H1 (cell line): ENCODE measurements around the gene R3HDM2. TPM values are rescaled to one million over a fixed set of nuclear protein-coding genes. Genes with fewer than 3 reads are reported as not detected.

Experiments used
- CTCF ChIA-PET: fragments of 300-600 bp; sonication (Branson Sonifier 250); formaldehyde crosslinking; loops from one replicate; lab custom pipeline; 2021; ENCODE audit not compliant: partially characterized antibody; lab: Charles Lee
- POLR2A ChIA-PET: fragments of 300-600 bp; sonication (Branson Sonifier 250); formaldehyde crosslinking; loops from one replicate; lab custom pipeline; 2021; ENCODE audit warnings: inconsistent platforms; ENCODE audit not compliant: partially characterized antibody; lab: Charles Lee
- DNase-seq, 2 experiments: peaks; one replicate each; pipeline versions ENCODE4 v3.0.0 to v3.0.0-alpha.2; 2010 to 2022; ENCODE audit warnings: low spot score in 2 of 2, low read depth in 1 of 2, mixed read lengths in 1 of 2
- FAIRE-seq: peaks from 2 replicates; lab custom pipeline; 2011; peaks lifted over from hg19 to GRCh38; lab: Jason Lieb, UNC
- H2AFZ ChIP-seq: 2 replicates; pipeline ENCODE4 v1.8.1; 2012; ENCODE audit warnings: low read length, inconsistent platforms
- H2AK5ac ChIP-seq: 2 replicates; pipeline ENCODE4 v1.6.1; 2013; ENCODE audit warnings: low read depth, low read length
- H2BK120ac ChIP-seq: replicated peaks from 2 replicates; pipeline ENCODE3; 2013; ENCODE audit warnings: low read depth, low read length, inconsistent platforms
- H2BK12ac ChIP-seq: 2 replicates; pipeline ENCODE4 v1.6.1; 2013; ENCODE audit warnings: low read depth, low read length
- H2BK15ac ChIP-seq: 2 replicates; pipeline ENCODE4 v1.6.1; 2013; ENCODE audit warnings: low read length
- H2BK20ac ChIP-seq: 2 replicates; pipeline ENCODE4 v1.6.1; 2013; ENCODE audit warnings: low read length
- H2BK5ac ChIP-seq: 2 replicates; pipeline ENCODE4 v1.6.1; 2013; ENCODE audit warnings: low read depth, low read length
- H3K14ac ChIP-seq: 2 replicates; pipeline ENCODE4 v1.6.1; 2013; ENCODE audit warnings: inconsistent platforms; ENCODE audit not compliant: insufficient read length
- H3K18ac ChIP-seq: 2 replicates; pipeline ENCODE4 v1.6.1; 2013; ENCODE audit warnings: low read length; ENCODE audit errors: extremely low read depth
- H3K23ac ChIP-seq: 2 replicates; pipeline ENCODE4 v1.6.1; 2013; ENCODE audit warnings: inconsistent platforms; ENCODE audit not compliant: insufficient read length
- H3K23me2 ChIP-seq: 2 replicates; pipeline ENCODE4 v1.6.1; 2013; ENCODE audit warnings: low read depth, low read length
- H3K27ac ChIP-seq: 2 replicates; pipeline ENCODE4 v1.6.1; 2011; ENCODE audit warnings: low read depth, low read length, inconsistent platforms
- H3K27me3 ChIP-seq, 4 experiments: replicated peaks in 1 of 4; 1 replicate in 1 of 4; 2 replicates in 3 of 4; pipeline versions ENCODE4 v1.6.1 to v1.8.1; 2011 to 2013; ENCODE audit warnings: low read length in 3 of 4, mild to moderate bottlenecking in 3 of 4, inconsistent platforms in 2 of 4, mixed read lengths in 2 of 4, moderate library complexity in 1 of 4; ENCODE audit not compliant: control insufficient read depth in 3 of 4, insufficient read depth in 3 of 4; ENCODE audit errors: extremely low read depth in 1 of 4
- H3K36me3 ChIP-seq, 4 experiments: 2 replicates each; pipeline versions ENCODE4 v1.6.1 to v1.8.1; 2011 to 2013; ENCODE audit warnings: mild to moderate bottlenecking in 4 of 4, low read length in 3 of 4, moderate library complexity in 2 of 4, control low read depth in 1 of 4, inconsistent platforms in 1 of 4; ENCODE audit not compliant: insufficient read depth in 4 of 4, control insufficient read depth in 2 of 4
- H3K4ac ChIP-seq: replicated peaks from 2 replicates; pipeline ENCODE3; 2013; ENCODE audit warnings: low read length, low read depth, mixed read lengths, inconsistent platforms; ENCODE audit not compliant: insufficient read length
- H3K4me1 ChIP-seq, 4 experiments: replicated peaks in 1 of 4; 1 replicate in 1 of 4; 2 replicates in 3 of 4; pipeline versions ENCODE4 v1.6.1 to v1.8.1; 2011 to 2013; ENCODE audit warnings: low read length in 3 of 4, inconsistent platforms in 2 of 4, mixed read lengths in 1 of 4; ENCODE audit not compliant: insufficient read depth in 4 of 4, control insufficient read depth in 3 of 4
- H3K4me2 ChIP-seq, 2 experiments: 2 replicates each; pipeline versions ENCODE4 v1.6.1 to v1.8.1; 2011 to 2013; ENCODE audit warnings: low read depth in 2 of 2, low read length in 2 of 2, control low read depth in 1 of 2, inconsistent platforms in 1 of 2, mild to moderate bottlenecking in 1 of 2; ENCODE audit not compliant: insufficient read depth in 1 of 2
- H3K4me3 ChIP-seq, 4 experiments: fragments of 200-600, 300-600 bp in 1 of 4; sonication (generic), shearing (Covaris generic), sonication (Bioruptor Twin) in 1 of 4; 2 replicates each; pipeline versions ENCODE4 v1.5.1 to v1.8.1; 2011 to 2016; ENCODE audit warnings: low read length in 4 of 4, low read depth in 3 of 4, control low read depth in 2 of 4, inconsistent platforms in 2 of 4, mild to moderate bottlenecking in 2 of 4, mixed read lengths in 1 of 4, moderate library complexity in 1 of 4; ENCODE audit not compliant: insufficient read depth in 2 of 4; ENCODE audit errors: extremely low read depth in 1 of 4
- H3K56ac ChIP-seq: replicated peaks from 2 replicates; pipeline ENCODE3; 2013; ENCODE audit warnings: low read depth, mild to moderate bottlenecking, mixed read lengths, low read length, inconsistent platforms; ENCODE audit not compliant: insufficient read length
- H3K79me1 ChIP-seq: 2 replicates; pipeline ENCODE4 v1.6.1; 2013; ENCODE audit warnings: low read depth, low read length, control low read depth
- H3K79me2 ChIP-seq, 2 experiments: 2 replicates each; pipeline versions ENCODE4 v1.6.1 to v1.8.1; 2012 to 2013; ENCODE audit warnings: low read length in 2 of 2, mild to moderate bottlenecking in 2 of 2, inconsistent platforms in 1 of 2; ENCODE audit not compliant: insufficient read depth in 2 of 2, control insufficient read depth in 1 of 2
- H3K9ac ChIP-seq, 4 experiments: replicated peaks in 1 of 4; 1 replicate in 1 of 4; 2 replicates in 3 of 4; pipeline versions ENCODE4 v1.6.1 to v1.8.1; 2011 to 2013; ENCODE audit warnings: low read depth in 3 of 4, low read length in 3 of 4, control low read depth in 2 of 4, mild to moderate bottlenecking in 2 of 4, moderate library complexity in 2 of 4, inconsistent platforms in 1 of 4; ENCODE audit errors: extremely low read depth in 1 of 4
- H3K9me3 ChIP-seq, 2 experiments: 2 replicates each; pipeline versions ENCODE4 v1.6.1 to v1.8.1; 2012 to 2013; ENCODE audit warnings: mild to moderate bottlenecking in 2 of 2, moderate library complexity in 2 of 2, control low read depth in 1 of 2, inconsistent platforms in 1 of 2, low read depth in 1 of 2, low read length in 1 of 2, mixed read lengths in 1 of 2; ENCODE audit not compliant: insufficient read depth in 2 of 2
- H4K20me1 ChIP-seq, 2 experiments: replicated peaks in 1 of 2; 2 replicates each; pipeline versions ENCODE3 to v1.8.1; 2011 to 2013; ENCODE audit warnings: inconsistent platforms in 2 of 2, low read length in 2 of 2, mild to moderate bottlenecking in 1 of 2; ENCODE audit not compliant: insufficient read depth in 2 of 2, control insufficient read depth in 1 of 2
- H4K5ac ChIP-seq: 2 replicates; pipeline ENCODE4 v1.6.1; 2013; ENCODE audit warnings: low read length, low read depth, mixed read lengths, inconsistent platforms; ENCODE audit not compliant: insufficient read length
- H4K8ac ChIP-seq: 2 replicates; pipeline ENCODE4 v1.8.0; 2013; ENCODE audit warnings: mild to moderate bottlenecking, moderate library complexity, low read length, inconsistent platforms; ENCODE audit not compliant: insufficient read depth; ENCODE audit errors: extremely low read depth
- H4K91ac ChIP-seq: replicated peaks from 2 replicates; pipeline ENCODE3; 2013; ENCODE audit warnings: low read length, mixed read lengths, inconsistent platforms; ENCODE audit not compliant: insufficient read length
- ASH2L ChIP-seq: fragments of 200-600, 300-600 bp; sonication (generic); IDR thresholded peaks from one replicate; pipeline ENCODE4 v1.7.1; 2017; ENCODE audit warnings: low read length
- BACH1 ChIP-seq: IDR thresholded peaks from 2 replicates; pipeline ENCODE4 v1.6.1; 2012; ENCODE audit warnings: low read length, improper control_type of control experiment
- GABPA ChIP-seq: IDR thresholded peaks from 2 replicates; pipeline ENCODE4 v1.6.1; 2011; ENCODE audit warnings: mild to moderate bottlenecking, low read length, moderate library complexity, borderline replicate concordance; ENCODE audit not compliant: insufficient read depth
- PHF8 ChIP-seq: fragments of 200-600 bp; sonication (generic); conservative IDR thresholded peaks from 2 replicates; pipeline ENCODE4 v1.7.1; 2012; ENCODE audit warnings: low read depth, mild to moderate bottlenecking, inconsistent platforms, low read length, moderate library complexity
- RXRA ChIP-seq: IDR thresholded peaks from 2 replicates; pipeline ENCODE4 v1.6.1; 2011; ENCODE audit warnings: low read depth, mild to moderate bottlenecking, low read length, moderate library complexity; ENCODE audit not compliant: insufficient read depth
- WGBS, 2 experiments: shearing (Covaris generic) in 1 of 2; methylation state at CpG; one replicate each; pipeline versions ENCODE4 v1.1.6 to v1.1.7; 2013 to 2015; ENCODE audit warnings: low lambda C conversion rate in 2 of 2, mixed read lengths in 2 of 2, inconsistent platforms in 1 of 2, low coverage in 1 of 2, missing lambda C conversion rate in 1 of 2; ENCODE audit not compliant: insufficient replicate concordance in 2 of 2, insufficient coverage in 1 of 2, insufficient read length in 1 of 2; ENCODE audit errors: extremely low coverage in 1 of 2, missing lambda C conversion rate in 1 of 2; 5-methylcytosine and 5-hydroxymethylcytosine counted together
- polyA plus RNA-seq, 7 experiments: library from polyadenylated mRNA; depleted of rRNA in 3 of 7; stranded (reverse) in 5 of 7; unstranded in 2 of 7; fragments of >200 nt in 5 of 7; fragments of 200-250 nt in 2 of 7; gene quantifications; 1 replicate in 5 of 7; 2 replicates in 1 of 7; 4 replicates in 1 of 7; pipeline versions ENCODE4 v1.2.1 to v1.2.3, GENCODE V29; 2011 to 2013; ENCODE audit warnings: missing spikeins in 2 of 7, mixed read lengths in 2 of 7
- total RNA-seq: library from RNA; stranded (reverse); fragmentation: NEBNext Ultra II Directional; extraction: Animal tissue kit (Norgen Biotek cat#: 25700); gene quantifications from 2 replicates; pipeline ENCODE4 v1.2.1, GENCODE V29; 2021

Gene R3HDM2
- total and polyA plus RNA-seq, 2 of the 8 experiments (the other 6 are each of a cell fraction or from before 2014, with no cell fraction given), result 25.6 to 27.0 TPM

- no peaks in the 10 kb centered on the region for H3K9me3 ChIP-seq
- no peak overlapping the region for H3K4me2 ChIP-seq
- FAIRE-seq (no peak), DNase-seq (no peak)
- no peak overlapping the region for H4K91ac ChIP-seq
- H3K14ac ChIP-seq, result no peak overlapping the region
- peaks cover 20 to 41% (median 35%) of the 10 kb centered on the region in 4 experiments for H3K27me3 ChIP-seq
- H2AFZ ChIP-seq, result no peak overlapping the region
- no peak for TF ChIP-seq RXRA
- TF ChIP-seq BACH1, result no peak
- TF ChIP-seq GABPA, result no peak
- TF ChIP-seq PHF8, result no peak
- no peak for TF ChIP-seq ASH2L
- no peak overlapping the region for H2BK120ac ChIP-seq
- no peak overlapping the region for H3K4me3 ChIP-seq
- WGBS, 2 experiments, result 81% methylated on average over 3 of the region's 3 CpGs; no CpG with 5 or more reads in 1 of the 2 experiments
- ChIA-PET POLR2A (interaction anchor here (1.0 to 1.5 kb wide), 3 partner anchors 172 to 242 kb away, joined by 3 to 4 read pairs (median 4); no protein-coding TSS in a partner anchor), CTCF (interaction anchor here (0.6 to 25.1 kb wide), 5 partner anchors 9 to 766 kb away, joined by 3 to 441 read pairs (median 4); partner anchors contain the start of genes ARHGAP9, GLI1 and INHBE)
- H2BK5ac ChIP-seq, result no peak overlapping the region
- H3K23me2 ChIP-seq, result peaks cover 8% of the 10 kb centered on the region; the same call in 1 of the 2 replicates
- H3K36me3 ChIP-seq, result peaks cover 0 to 11% (median 2%) of the 10 kb centered on the region in 4 experiments; a peak in 3 of 8 replicates
- H2BK12ac ChIP-seq, result no peak overlapping the region
- H3K9ac ChIP-seq, result no peak overlapping the region
- no peak overlapping the region for H2BK20ac ChIP-seq
- H3K23ac ChIP-seq, result no peak overlapping the region
- H3K79me2 ChIP-seq, result no peaks in the 10 kb centered on the region
- no peak overlapping the region for H2BK15ac ChIP-seq
- H4K20me1 ChIP-seq, result peaks cover 0 to 6% of the 10 kb centered on the region in 2 experiments
- H3K4ac ChIP-seq, result no peak overlapping the region
- H3K56ac ChIP-seq, result no peak overlapping the region
- H3K27ac ChIP-seq, result no peak overlapping the region
- H2AK5ac ChIP-seq, result no peak overlapping the region
- H4K8ac ChIP-seq, result no peak overlapping the region
- H3K18ac ChIP-seq, result no peak overlapping the region
- H3K4me1 ChIP-seq, result peaks cover 0 to 19% (median 4%) of the 10 kb centered on the region in 4 experiments; a peak in 6 of 7 replicates
- no peaks in the 10 kb centered on the region for H3K79me1 ChIP-seq
- no peak overlapping the region for H4K5ac ChIP-seq
Measured at GRCh38 chr12:57471661-57472060, 40.8 kb upstream of the R3HDM2 start.
